Neural cell (in vitro differentiated cells): ENCODE data around the gene CPE.

Source experiments
- CTCF ChIP-seq: fragments of 450-650 bp; IDR thresholded peaks from 2 replicates; pipeline ENCODE4 v1.5.1; 2014; ENCODE audit warnings: antibody characterized with exemption, mild to moderate bottlenecking, moderate library complexity; ENCODE audit not compliant: poor library complexity, severe bottlenecking
- EZH2 ChIP-seq: fragments of 200-600, 300-800 bp; shearing (Covaris generic), sonication (generic); IDR thresholded peaks from 2 replicates; pipeline ENCODE4 v1.6.1; 2014; ENCODE audit warnings: antibody characterized with exemption, low read length, borderline replicate concordance, mild to moderate bottlenecking; ENCODE audit not compliant: insufficient read depth, poor library complexity, severe bottlenecking
- RAD21 ChIP-seq: fragments of 450-650 bp; conservative IDR thresholded peaks from 2 replicates; pipeline ENCODE4 v1.6.1; 2014; ENCODE audit warnings: antibody characterized with exemption, mild to moderate bottlenecking, moderate library complexity
- TAF1 ChIP-seq: IDR thresholded peaks from 2 replicates; pipeline ENCODE4 v1.6.1; 2012; ENCODE audit warnings: low read depth

DNA sequence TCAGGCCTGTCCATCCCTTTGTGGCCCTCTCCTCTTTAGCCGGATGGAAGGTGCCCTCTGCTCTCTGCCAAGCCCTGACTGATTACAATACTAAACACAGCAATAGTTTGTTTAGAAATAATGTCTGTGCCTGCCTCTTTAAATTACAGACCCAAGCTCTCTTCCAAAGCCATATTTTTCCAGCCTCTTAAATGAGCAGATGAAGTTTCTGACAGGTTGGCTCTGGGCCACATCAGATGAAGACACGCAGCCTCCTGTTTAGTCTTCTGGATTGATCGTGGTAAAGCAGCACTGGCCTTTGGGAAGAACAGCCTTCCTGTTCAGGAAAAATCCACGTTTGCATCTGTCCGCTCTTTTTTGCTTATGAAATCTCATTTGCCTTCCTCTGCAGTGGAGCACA is 133.6 kb downstream of the CPE start:
- TF ChIP-seq CTCF, result no peak
- no peak for TF ChIP-seq TAF1
- TF ChIP-seq RAD21, result no peak
- TF ChIP-seq EZH2, result no peak
